Esophagus muscularis mucosa (tissue), 4 donors: ENCODE measurements around the gene PTN.

ENCODE experiments used
- EP300 ChIP-seq: sonication (generic); formaldehyde crosslinking; IDR thresholded peaks from one replicate; pipeline ENCODE4 v1.6.1; 2017; ENCODE audit warnings: antibody characterized with exemption
- POLR2A ChIP-seq: fragments of 450-650 bp; IDR thresholded peaks from one replicate; pipeline ENCODE4 v1.6.1; 2017; ENCODE audit warnings: antibody characterized with exemption, moderate library complexity, mild to moderate bottlenecking, low read depth
- POLR2AphosphoS5 ChIP-seq, 2 donors: sonication (generic); formaldehyde crosslinking; IDR thresholded peaks; one replicate each; pipeline ENCODE4 v1.6.1; 2017; ENCODE audit warnings: antibody characterized with exemption in 2 of 2
- TF ChIP-seq, protein P1 (sequence below), 3 experiments: fragments of 200-600 bp in 2 of 3; fragments of 450-650 bp in 1 of 3; sonication (generic) in 2 of 3; IDR thresholded peaks; one replicate each; pipeline ENCODE4 v1.5.1; 2017 to 2019; ENCODE audit warnings: antibody characterized with exemption in 3 of 3, mild to moderate bottlenecking in 2 of 3, moderate library complexity in 1 of 3

GRCh38 chr7:137245186-137245585 lies 98.3 kb downstream of the PTN start:
- TF ChIP-seq, protein P1, sequence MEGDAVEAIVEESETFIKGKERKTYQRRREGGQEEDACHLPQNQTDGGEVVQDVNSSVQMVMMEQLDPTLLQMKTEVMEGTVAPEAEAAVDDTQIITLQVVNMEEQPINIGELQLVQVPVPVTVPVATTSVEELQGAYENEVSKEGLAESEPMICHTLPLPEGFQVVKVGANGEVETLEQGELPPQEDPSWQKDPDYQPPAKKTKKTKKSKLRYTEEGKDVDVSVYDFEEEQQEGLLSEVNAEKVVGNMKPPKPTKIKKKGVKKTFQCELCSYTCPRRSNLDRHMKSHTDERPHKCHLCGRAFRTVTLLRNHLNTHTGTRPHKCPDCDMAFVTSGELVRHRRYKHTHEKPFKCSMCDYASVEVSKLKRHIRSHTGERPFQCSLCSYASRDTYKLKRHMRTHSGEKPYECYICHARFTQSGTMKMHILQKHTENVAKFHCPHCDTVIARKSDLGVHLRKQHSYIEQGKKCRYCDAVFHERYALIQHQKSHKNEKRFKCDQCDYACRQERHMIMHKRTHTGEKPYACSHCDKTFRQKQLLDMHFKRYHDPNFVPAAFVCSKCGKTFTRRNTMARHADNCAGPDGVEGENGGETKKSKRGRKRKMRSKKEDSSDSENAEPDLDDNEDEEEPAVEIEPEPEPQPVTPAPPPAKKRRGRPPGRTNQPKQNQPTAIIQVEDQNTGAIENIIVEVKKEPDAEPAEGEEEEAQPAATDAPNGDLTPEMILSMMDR (IDR thresholded peaks at IDR 0.05): no peak
- TF ChIP-seq EP300 (no peak), POLR2AphosphoS5 (IDR thresholded peaks at IDR 0.05) (no peak), POLR2A (no peak)
